Measurements from ENCODE around the gene IMMP2L.
"Not testable (repeated sequence)": the region's sequence is repeated elsewhere in the genome, so short reads cannot be mapped to it uniquely, and the experiment has no call there.

IMMP2L gene

GRCh38 chr7:111282626-111283025 lies 279.7 kb downstream of the IMMP2L start:
- Histone ChIP-seq H3F3A (ENCODE audit: insufficient read depth) (no peaks in the 10 kb centered on the region), H3K4me3 (ENCODE audit: insufficient read depth, low read length, poor library complexity, severe bottlenecking) (no peak overlapping the region), H3K4me2 (ENCODE audit: low read depth, low read length, poor library complexity, severe bottlenecking) (no peak overlapping the region), H3K36me3 (ENCODE audit: low read length) (no peaks in the 10 kb centered on the region), H4K20me1 (ENCODE audit: low read depth, low read length) (no peaks in the 10 kb centered on the region), H3K9me2 (replicated peaks; ENCODE audit: insufficient read depth, low read length) (no peaks in the 10 kb centered on the region), H3K79me2 (ENCODE audit: insufficient read depth, low read length) (no peaks in the 10 kb centered on the region), H3K9ac (ENCODE audit: low read length) (no peak overlapping the region), H3K27me3 (ENCODE audit: low read length) (no peaks in the 10 kb centered on the region), H2AFZ (ENCODE audit: low read depth, low read length, severe bottlenecking) (no peak overlapping the region), H3K27ac (ENCODE audit: low read depth, low read length) (no peak overlapping the region), H3K9me3 (ENCODE audit: insufficient read depth, low read length) (no peaks in the 10 kb centered on the region)
- TF ChIP-seq CTCF (IDR thresholded peaks at IDR 0.05; ENCODE audit: insufficient read depth, low read length, poor library complexity, severe bottlenecking) (no peak), EZH2phosphoT487 (conservative IDR thresholded peaks at IDR 0.05; ENCODE audit: low read length) (no peak)

- H3K36me3 ChIP-seq (ENCODE audit: low read length): no peaks in the 10 kb centered on the region
- H3K9me2 ChIP-seq (replicated peaks; ENCODE audit: insufficient read depth, low read length): no peaks in the 10 kb centered on the region
- no peaks in the 10 kb centered on the region for H3F3A ChIP-seq (ENCODE audit: insufficient read depth)
- H2AFZ ChIP-seq (ENCODE audit: low read depth, low read length, severe bottlenecking): no peak overlapping the region
- no peaks in the 10 kb centered on the region for H3K79me2 ChIP-seq (ENCODE audit: insufficient read depth, low read length)
- no peaks in the 10 kb centered on the region for H3K27me3 ChIP-seq (ENCODE audit: low read length)
- peaks cover 7% of the 10 kb centered on the region; the same call in 1 of the 2 replicates for H3K9me3 ChIP-seq (ENCODE audit: insufficient read depth, low read length)
- no peak overlapping the region for H3K4me2 ChIP-seq (ENCODE audit: low read depth, low read length, poor library complexity, severe bottlenecking)
- no peak overlapping the region for H3K4me3 ChIP-seq (ENCODE audit: insufficient read depth, low read length, poor library complexity, severe bottlenecking)
- H4K20me1 ChIP-seq (ENCODE audit: low read depth, low read length): no peaks in the 10 kb centered on the region
- TF ChIP-seq CTCF (IDR thresholded peaks at IDR 0.05; ENCODE audit: insufficient read depth, low read length, poor library complexity, severe bottlenecking) (no peak), EZH2phosphoT487 (conservative IDR thresholded peaks at IDR 0.05; ENCODE audit: low read length) (no peak)
- H3K9ac ChIP-seq (ENCODE audit: low read length): no peak overlapping the region
- no peak overlapping the region for H3K27ac ChIP-seq (ENCODE audit: low read depth, low read length)
These were observed 287.4 kb downstream of the IMMP2L start for GRCh38 chr7:111274857-111275256.

GRCh38 chr7:111272092-111272491 lies 290.2 kb downstream of the IMMP2L start:
- no peaks in the 10 kb centered on the region for H3K27me3 ChIP-seq (ENCODE audit: low read length)
- H3K9me2 ChIP-seq (replicated peaks; ENCODE audit: insufficient read depth, low read length): no peaks in the 10 kb centered on the region
- H4K20me1 ChIP-seq (ENCODE audit: low read depth, low read length): no peaks in the 10 kb centered on the region
- no peak overlapping the region for H3K4me2 ChIP-seq (ENCODE audit: low read depth, low read length, poor library complexity, severe bottlenecking)
- no peaks in the 10 kb centered on the region for H3F3A ChIP-seq (ENCODE audit: insufficient read depth)
- no peak overlapping the region for H3K9ac ChIP-seq (ENCODE audit: low read length)
- H3K36me3 ChIP-seq (ENCODE audit: low read length): no peaks in the 10 kb centered on the region
- H3K9me3 ChIP-seq (ENCODE audit: insufficient read depth, low read length): peaks cover 7% of the 10 kb centered on the region; the same call in 1 of the 2 replicates
- H3K27ac ChIP-seq (ENCODE audit: low read depth, low read length): no peak overlapping the region
- TF ChIP-seq CTCF (IDR thresholded peaks at IDR 0.05; ENCODE audit: insufficient read depth, low read length, poor library complexity, severe bottlenecking) (no peak), EZH2phosphoT487 (conservative IDR thresholded peaks at IDR 0.05; ENCODE audit: low read length) (no peak)
- no peaks in the 10 kb centered on the region for H3K79me2 ChIP-seq (ENCODE audit: insufficient read depth, low read length)
- H3K4me3 ChIP-seq (ENCODE audit: insufficient read depth, low read length, poor library complexity, severe bottlenecking): no peak overlapping the region
- no peak overlapping the region for H2AFZ ChIP-seq (ENCODE audit: low read depth, low read length, severe bottlenecking)

- not testable (repeated sequence) for H3K79me2 ChIP-seq (ENCODE audit: insufficient read depth, low read length); H4K20me1 ChIP-seq (ENCODE audit: low read depth, low read length); H3K4me2 ChIP-seq (ENCODE audit: low read depth, low read length, poor library complexity, severe bottlenecking); H3K36me3 ChIP-seq (ENCODE audit: low read length); H3F3A ChIP-seq (ENCODE audit: insufficient read depth); H3K27ac ChIP-seq (ENCODE audit: low read depth, low read length); H3K4me3 ChIP-seq (ENCODE audit: insufficient read depth, low read length, poor library complexity, severe bottlenecking); H2AFZ ChIP-seq (ENCODE audit: low read depth, low read length, severe bottlenecking); H3K27me3 ChIP-seq (ENCODE audit: low read length); H3K9ac ChIP-seq (ENCODE audit: low read length); H3K9me2 ChIP-seq (replicated peaks; ENCODE audit: insufficient read depth, low read length); H3K9me3 ChIP-seq (ENCODE audit: insufficient read depth, low read length)
These were observed 291.5 kb downstream of the IMMP2L start for GRCh38 chr7:111270794-111271193.

Measured in SU-DHL-6 (cell line).